Activated B cell treated with CpG ODN at 0.5 μM for 24 hours (primary cell): ENCODE data around the gene TMUB2. TPM values are rescaled to one million over a fixed set of nuclear protein-coding genes. Genes with fewer than 3 reads are reported as not detected.
A peak's percentile ranks its signal among the peaks of the same experiment; 100 is the strongest.

Source experiments
- ATAC-seq: fragments of 200-7000 bp; cut with Tn5 transposase; one replicate; pipeline ENCODE4 v1.10.0; 2021; ENCODE audit warnings: low read depth, mild to moderate bottlenecking, moderate library complexity
- CTCF ChIA-PET: fragments of 350-600 bp; sonication (Branson Sonifier 250); formaldehyde crosslinking; loops from one replicate; lab custom pipeline; 2021; ENCODE audit warnings: antibody characterized with exemption; lab: Charles Lee
- POLR2A ChIA-PET: fragments of 350-600 bp; sonication (Branson Sonifier 250); formaldehyde crosslinking; loops from one replicate; lab custom pipeline; 2021; ENCODE audit warnings: antibody characterized with exemption; lab: Charles Lee
- DNase-seq: peaks from one replicate; pipeline ENCODE4 v3.0.0; 2022
- H3K27ac Mint-ChIP-seq: one replicate; pipeline ENCODE4 v1.8.0; 2020; ENCODE audit warnings: mixed read lengths
- H3K27me3 Mint-ChIP-seq: one replicate; pipeline ENCODE4 v1.8.0; 2021; ENCODE audit warnings: mixed read lengths
- H3K36me3 Mint-ChIP-seq: one replicate; pipeline ENCODE4 v1.8.0; 2021; ENCODE audit warnings: low read depth, mixed read lengths
- H3K4me1 Mint-ChIP-seq: one replicate; pipeline ENCODE4 v1.8.0; 2021; ENCODE audit warnings: mixed read lengths
- H3K4me3 Mint-ChIP-seq: one replicate; pipeline ENCODE4 v1.8.0; 2020; ENCODE audit warnings: mild to moderate bottlenecking, mixed read lengths
- H3K9me3 Mint-ChIP-seq: one replicate; pipeline ENCODE4 v1.8.0; 2020; ENCODE audit warnings: mixed read lengths
- CTCF ChIP-seq: fragments of 200-600 bp; IDR thresholded peaks from one replicate; pipeline ENCODE4 v1.8.0; 2022; ENCODE audit warnings: antibody characterized with exemption, mild to moderate bottlenecking
- intact Hi-C: fragments of 100-400 bp; cut with micrococcal nuclease; formaldehyde crosslinking; loops from one replicate; pipeline ENCODE4 v1.15.1; 2024
- total RNA-seq: library from RNA; stranded (reverse); gene quantifications from 2 replicates; pipeline ENCODE4 v1.2.3, GENCODE V29; 2022

TMUB2 gene
- total RNA-seq, 1 donor from 2014 or later: 36.0 TPM

DNA sequence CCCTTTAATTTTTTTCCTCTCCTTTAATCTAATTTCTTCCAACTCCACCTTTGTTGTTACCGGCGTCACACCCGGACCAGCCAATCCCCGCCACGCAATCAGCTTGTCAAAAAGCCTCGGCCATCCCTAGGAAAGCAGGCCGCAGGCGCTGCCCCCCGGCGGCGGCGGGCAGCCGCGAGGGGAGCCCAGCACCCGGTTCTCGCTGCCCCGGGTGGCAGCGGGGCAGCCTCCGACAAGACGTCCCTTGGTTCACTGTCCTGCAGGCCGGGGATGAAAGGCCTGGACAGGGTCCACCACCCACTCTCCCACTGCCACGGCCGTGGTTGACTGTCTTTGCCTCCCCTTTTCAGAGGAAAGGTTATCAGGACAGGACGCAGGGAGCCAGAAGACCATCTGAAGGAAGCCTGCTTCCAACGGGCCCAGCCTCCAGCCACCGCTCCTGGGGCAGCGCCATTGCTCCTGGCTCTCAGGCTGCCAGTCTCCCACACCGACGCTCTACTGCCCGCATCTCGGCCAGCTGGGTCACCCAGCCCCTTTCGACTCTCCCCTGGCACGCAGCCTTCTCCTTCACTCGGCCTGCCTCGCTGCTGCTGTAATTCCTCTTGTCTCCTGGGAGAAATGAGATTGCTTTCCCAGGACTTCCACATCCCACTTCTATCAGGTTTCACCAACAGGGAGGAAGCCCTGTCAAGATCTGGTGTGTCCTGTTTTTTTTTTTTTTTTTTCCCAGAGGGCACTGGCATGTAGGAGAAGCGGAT, 35.5 kb downstream of the TMUB2 start:
- Mint-ChIP-seq H3K36me3 (peaks cover 10% of the 10 kb centered on the region), H3K4me3 (peak overlapping the region; percentile 87), H3K9me3 (no peaks in the 10 kb centered on the region), H3K27ac (peak overlapping the region; percentile 90), H3K27me3 (no peaks in the 10 kb centered on the region), H3K4me1 (peaks cover 20% of the 10 kb centered on the region)
- POLR2A ChIA-PET: interaction anchor here (0.6 to 10.5 kb wide), 25 partner anchors 8 to 1008 kb away, joined by 3 to 241 read pairs (median 8); partner anchors contain the start of genes ATXN7L3, GPATCH8, GRN and HDAC5
- CTCF ChIA-PET: interaction anchor here (1.2 to 3.3 kb wide), 4 partner anchors 12 to 128 kb away, joined by 3 to 34 read pairs (median 8); partner anchors contain the start of gene GRN
- no peak for TF ChIP-seq CTCF
- ATAC-seq (no peak), DNase-seq (peak; percentile 45)
- intact Hi-C loops: loop anchor here (5.0 kb wide), 1 partner anchor 55 kb away; no protein-coding TSS in a partner anchor

GRCh38 chr17:44223541-44224071, 36.8 kb downstream of the TMUB2 start:
- no peak for ATAC-seq
- Mint-ChIP-seq H3K4me1 (peaks cover 11% of the 10 kb centered on the region), H3K36me3 (peaks cover 10% of the 10 kb centered on the region), H3K4me3 (no peak overlapping the region), H3K27me3 (no peaks in the 10 kb centered on the region), H3K9me3 (no peaks in the 10 kb centered on the region), H3K27ac (no peak overlapping the region)
- intact Hi-C loops: loop anchor here (5.0 kb wide), 1 partner anchor 54 kb away; no protein-coding TSS in a partner anchor
- ChIA-PET CTCF (no interaction called here), POLR2A (interaction anchor here (1.4 to 10.5 kb wide), 2 partner anchors 20 to 104 kb away, joined by 4 to 237 read pairs; partner anchors contain the start of gene SLC25A39)
- DNase-seq: no peak
- TF ChIP-seq CTCF: no peak

- DNase-seq: no peak
- no peaks in the 10 kb centered on the region for H3K27me3 Mint-ChIP-seq
- H3K27ac Mint-ChIP-seq: no peak overlapping the region
- H3K36me3 Mint-ChIP-seq: no peaks in the 10 kb centered on the region
- intact Hi-C loops: no loop called here
- no peak for TF ChIP-seq CTCF
- H3K4me1 Mint-ChIP-seq: no peaks in the 10 kb centered on the region
- ATAC-seq: no peak
- H3K4me3 Mint-ChIP-seq: no peak overlapping the region
- ChIA-PET POLR2A (interaction anchor here (0.6 kb wide), 1 partner anchor 160 kb away, joined by 3 read pairs; no protein-coding TSS in a partner anchor), CTCF (interaction anchor here (1.0 kb wide), 1 partner anchor 19 kb away, joined by 4 read pairs; no protein-coding TSS in a partner anchor)
- H3K9me3 Mint-ChIP-seq: no peaks in the 10 kb centered on the region
Observed at GRCh38 chr17:44229090-44229489, 42.3 kb downstream of the TMUB2 start.

GRCh38 chr17:44230140-44230539, 43.4 kb downstream of the TMUB2 start:
- ATAC-seq (no peak), DNase-seq (no peak)
- CTCF ChIA-PET: interaction anchor here (1.0 kb wide), 1 partner anchor 20 kb away, joined by 4 read pairs; no protein-coding TSS in a partner anchor
- H3K4me3 Mint-ChIP-seq: no peak overlapping the region
- POLR2A ChIA-PET: interaction anchor here (1.2 to 1.7 kb wide), 2 partner anchors 9 to 10 kb away, joined by 5 to 7 read pairs; partner anchors contain the start of gene UBTF
- no peaks in the 10 kb centered on the region for H3K4me1 Mint-ChIP-seq
- no peaks in the 10 kb centered on the region for H3K36me3 Mint-ChIP-seq
- H3K27me3 Mint-ChIP-seq: no peaks in the 10 kb centered on the region
- intact Hi-C loops: no loop called here
- no peaks in the 10 kb centered on the region for H3K9me3 Mint-ChIP-seq
- TF ChIP-seq CTCF: no peak
- H3K27ac Mint-ChIP-seq: no peak overlapping the region

DNA sequence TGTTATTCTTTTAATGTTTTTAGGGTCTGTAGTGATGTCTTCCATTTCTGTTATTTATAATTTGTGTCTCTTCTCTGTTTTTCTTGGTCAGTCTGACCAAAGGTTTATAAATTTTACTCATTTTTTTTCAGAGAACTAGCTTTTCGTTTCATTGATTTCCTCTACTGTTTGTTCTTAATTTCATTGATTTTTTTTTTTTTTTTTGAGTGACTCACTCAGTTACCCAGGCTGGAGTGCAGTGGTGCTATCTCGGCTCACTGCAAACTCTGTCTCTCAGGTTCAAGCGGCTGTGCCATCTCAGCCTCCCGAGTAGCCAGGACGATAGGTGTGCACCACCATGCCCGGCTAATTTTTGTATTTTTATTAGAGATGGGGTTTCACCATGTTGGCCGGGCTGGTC, 45.3 kb downstream of the TMUB2 start:
- no peak for ATAC-seq
- TF ChIP-seq CTCF: no peak
- POLR2A ChIA-PET: no interaction called here
- Mint-ChIP-seq H3K27ac (no peak overlapping the region), H3K36me3 (no peaks in the 10 kb centered on the region), H3K27me3 (no peaks in the 10 kb centered on the region), H3K9me3 (no peaks in the 10 kb centered on the region), H3K4me1 (no peaks in the 10 kb centered on the region), H3K4me3 (no peak overlapping the region)
- intact Hi-C loops: no loop called here
- no peak for DNase-seq
- CTCF ChIA-PET: no interaction called here
